Neural crest cell (in vitro differentiated cells): ENCODE measurements around the gene TSSK6. TPM values are rescaled to one million over a fixed set of nuclear protein-coding genes. Genes with fewer than 3 reads are reported as not detected.

Experiments
- DNase-seq: peaks from one replicate; pipeline ENCODE4 v3.0.0; 2021; ENCODE audit warnings: low read depth, mixed read lengths, low spot score
- H3K27ac Mint-ChIP-seq: one replicate; pipeline ENCODE4 v1.8.0; 2021; ENCODE audit warnings: mild to moderate bottlenecking, mixed read lengths; ENCODE audit not compliant: unreplicated experiment
- H3K27me3 Mint-ChIP-seq: 2 replicates; pipeline ENCODE4 v1.8.0; 2021; ENCODE audit warnings: low read depth, mild to moderate bottlenecking, mixed read lengths
- H3K36me3 Mint-ChIP-seq: 2 replicates; pipeline ENCODE4 v1.8.0; 2021; ENCODE audit warnings: low read depth, mild to moderate bottlenecking, mixed read lengths
- H3K4me1 Mint-ChIP-seq: 2 replicates; pipeline ENCODE4 v1.8.0; 2021; ENCODE audit warnings: mixed read lengths
- H3K4me3 Mint-ChIP-seq: one replicate; pipeline ENCODE4 v1.8.0; 2021; ENCODE audit warnings: mild to moderate bottlenecking, mixed read lengths
- H3K9me3 Mint-ChIP-seq: 2 replicates; pipeline ENCODE4 v1.8.0; 2021; ENCODE audit warnings: mixed read lengths
- CTCF ChIP-seq: fragments of 200-600 bp; sonication (generic); conservative IDR thresholded peaks from 2 replicates; pipeline ENCODE4 v1.5.0; 2021; ENCODE audit warnings: antibody characterized with exemption, mild to moderate bottlenecking
- total RNA-seq: library from RNA; stranded (reverse); gene quantifications from 2 replicates; pipeline ENCODE4 v1.2.1, GENCODE V29; 2021

Gene TSSK6
- total RNA-seq, 1 donor from 2014 or later, result 2.9 TPM

DNA sequence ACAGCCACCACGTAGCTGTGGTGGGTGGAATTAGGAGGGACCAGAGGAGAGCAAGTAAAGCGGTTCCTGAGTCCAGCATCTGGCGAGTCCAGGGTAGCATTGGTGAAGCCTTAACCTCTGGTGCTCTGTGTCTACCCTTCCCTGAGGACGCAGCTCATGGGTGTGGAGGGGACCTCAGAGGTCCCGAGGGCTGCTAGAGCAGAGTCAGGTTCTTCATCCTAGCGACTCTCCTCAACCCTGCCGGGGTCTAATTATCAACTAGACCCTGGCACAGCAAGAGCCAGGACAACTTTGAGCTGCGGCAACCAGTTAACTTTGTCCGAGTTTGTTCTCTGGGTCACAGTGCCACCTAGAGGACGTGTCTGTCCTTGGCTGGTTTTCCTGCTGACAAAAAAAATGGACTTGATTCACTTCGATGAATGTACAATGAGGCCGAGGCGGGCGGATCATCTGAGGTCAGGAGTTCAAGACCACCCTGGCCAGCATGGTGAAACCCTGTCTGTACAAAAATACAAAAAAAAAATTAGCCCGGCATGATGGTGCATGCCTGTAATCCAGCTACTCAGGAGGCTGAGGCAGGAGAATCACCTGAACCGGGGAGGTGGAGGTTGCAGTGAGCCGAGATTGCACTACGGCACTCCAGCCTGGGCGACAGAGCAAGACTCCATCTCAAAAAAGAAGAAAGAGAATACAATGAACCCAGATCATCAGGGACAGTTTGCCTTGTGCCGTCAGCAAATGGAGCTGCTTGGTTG, 25.0 kb downstream of the TSSK6 start:
- peaks cover 33% of the 10 kb centered on the region for H3K4me1 Mint-ChIP-seq
- H3K27ac Mint-ChIP-seq, result peak overlapping the region; percentile 73
- H3K9me3 Mint-ChIP-seq, result no peaks in the 10 kb centered on the region
- H3K4me3 Mint-ChIP-seq, result peak overlapping the region; percentile 67
- TF ChIP-seq CTCF, result peak; percentile 91
- no peaks in the 10 kb centered on the region for H3K36me3 Mint-ChIP-seq
- DNase-seq, result peak; percentile 85
- no peaks in the 10 kb centered on the region for H3K27me3 Mint-ChIP-seq

DNA sequence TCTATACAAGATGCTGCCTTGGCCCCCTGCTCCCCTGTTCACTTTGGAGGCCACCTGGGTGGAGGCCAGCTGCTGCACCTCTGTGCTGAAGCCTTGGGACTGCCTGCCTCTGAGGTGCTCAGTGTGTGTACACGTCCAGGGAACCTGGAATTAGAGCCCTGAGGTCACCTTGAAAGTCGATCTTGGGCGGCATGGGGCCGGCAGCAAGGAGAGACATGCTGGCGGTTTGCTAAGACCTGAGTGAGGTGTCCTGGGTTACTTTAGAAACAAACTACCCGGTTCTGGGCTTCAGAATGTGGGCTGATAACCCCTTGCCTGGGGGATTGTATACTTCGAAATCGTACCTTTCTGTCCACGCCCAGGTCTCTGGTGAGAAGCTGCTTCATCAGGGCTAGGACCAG, 25.5 kb downstream of the TSSK6 start:
- H3K4me1 Mint-ChIP-seq, result peaks cover 33% of the 10 kb centered on the region
- no peaks in the 10 kb centered on the region for H3K36me3 Mint-ChIP-seq
- DNase-seq, result no peak
- H3K27me3 Mint-ChIP-seq, result no peaks in the 10 kb centered on the region
- H3K27ac Mint-ChIP-seq, result peak overlapping the region; percentile 99
- H3K9me3 Mint-ChIP-seq, result no peaks in the 10 kb centered on the region
- H3K4me3 Mint-ChIP-seq, result peak overlapping the region; percentile 83
- no peak for TF ChIP-seq CTCF

GRCh38 chr19:19488875-19489690, 26.3 kb downstream of the TSSK6 start:
- Mint-ChIP-seq H3K27ac (peak overlapping the region; percentile 99), H3K27me3 (no peaks in the 10 kb centered on the region), H3K36me3 (no peaks in the 10 kb centered on the region), H3K9me3 (no peaks in the 10 kb centered on the region), H3K4me3 (peak overlapping the region; percentile 83), H3K4me1 (peaks cover 33% of the 10 kb centered on the region)
- peak; percentile 55 for DNase-seq
- TF ChIP-seq CTCF, result no peak

DNA sequence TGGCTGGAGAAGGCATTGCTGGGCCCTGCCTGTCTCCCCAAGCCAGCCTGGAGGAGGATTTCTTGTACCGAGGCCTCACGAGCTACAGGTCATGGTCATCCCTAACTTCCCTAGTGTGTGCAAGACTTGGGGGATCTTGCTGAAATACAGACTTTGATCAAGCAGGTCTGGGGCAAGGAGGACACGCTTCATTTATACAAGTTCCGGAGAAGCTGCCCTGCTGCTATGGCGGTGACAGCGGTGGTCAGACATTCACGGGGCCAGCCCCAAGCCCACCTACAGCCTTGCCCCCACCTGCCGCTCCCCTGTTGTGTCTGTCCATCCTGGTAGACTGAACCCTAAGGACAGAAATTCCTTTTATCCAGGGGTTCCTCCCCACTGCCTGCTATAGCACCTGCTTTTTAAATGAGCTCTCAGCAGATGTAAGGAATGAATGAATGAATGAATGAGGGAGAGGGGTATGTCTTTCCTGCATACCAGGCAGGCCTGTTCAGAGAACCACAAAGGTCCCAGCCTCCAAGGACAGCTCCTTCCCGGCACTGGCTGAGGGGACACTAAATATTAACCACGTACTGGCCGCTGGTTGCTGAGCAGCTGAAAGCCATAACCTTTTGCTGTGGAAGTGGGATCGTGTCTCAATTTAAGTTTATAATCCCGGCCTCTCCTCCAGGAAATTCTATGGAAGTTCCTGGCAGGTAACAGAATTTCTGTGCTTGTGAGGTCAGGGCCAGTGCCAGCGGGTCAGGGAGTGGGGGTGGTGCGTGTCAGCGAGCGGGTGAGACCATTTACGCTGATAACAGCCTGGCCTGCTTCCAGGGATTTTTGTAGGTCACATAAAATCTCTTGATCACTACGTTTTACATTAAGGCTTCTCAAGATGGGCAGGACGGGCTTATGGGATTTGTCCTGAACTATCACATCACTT, 27.1 kb downstream of the TSSK6 start:
- Mint-ChIP-seq H3K27ac (peak overlapping the region; percentile 99), H3K4me1 (peaks cover 34% of the 10 kb centered on the region), H3K36me3 (no peaks in the 10 kb centered on the region), H3K27me3 (no peaks in the 10 kb centered on the region), H3K4me3 (peak overlapping the region; percentile 83), H3K9me3 (no peaks in the 10 kb centered on the region)
- no peak for DNase-seq
- TF ChIP-seq CTCF, result no peak
